Peyer's patch (tissue), 4 donors: Measurements from ENCODE around the gene HDAC9. TPM values are rescaled to one million over a fixed set of nuclear protein-coding genes. Genes with fewer than 3 reads are reported as not detected.

Source experiments
- DNase-seq, 3 donors: peaks; one replicate each; pipeline ENCODE4 v3.0.0-alpha.2; 2017 to 2019
- H3K27ac ChIP-seq, 4 donors: fragments of 200-600 bp; sonication (generic); one replicate each; pipeline ENCODE4 v1.5.1; 2016 to 2019
- H3K27me3 ChIP-seq, 2 donors: fragments of 200-600 bp; sonication (generic); one replicate each; pipeline ENCODE4 v1.5.1; 2019
- H3K36me3 ChIP-seq, 3 donors: fragments of 200-600 bp; sonication (generic); one replicate each; pipeline ENCODE4 v1.5.1; 2016 to 2019
- H3K4me1 ChIP-seq, 4 donors: fragments of 200-600 bp; sonication (generic); one replicate each; pipeline ENCODE4 v1.5.1; 2016 to 2019
- H3K4me3 ChIP-seq, 4 donors: fragments of 200-600 bp; sonication (generic); 1 replicate in 3 of 4; 2 replicates in 1 of 4; pipeline ENCODE4 v1.5.1; 2016 to 2019; ENCODE audit warnings: mild to moderate bottlenecking in 1 of 4
- H3K9me3 ChIP-seq, 4 donors: fragments of 200-600 bp; sonication (generic); one replicate each; pipeline ENCODE4 v1.5.1; 2016 to 2019; ENCODE audit warnings: mild to moderate bottlenecking in 1 of 4
- POLR2A ChIP-seq, 2 donors: fragments of 450-650 bp; IDR thresholded peaks; one replicate each; pipeline ENCODE4 v1.5.1; 2017; ENCODE audit warnings: antibody characterized with exemption in 2 of 2, mild to moderate bottlenecking in 2 of 2, moderate library complexity in 2 of 2
- total RNA-seq, 4 donors: library from RNA; depleted of rRNA; stranded (reverse); fragments of >200 nt; gene quantifications; one replicate each; pipeline ENCODE4 v1.1.0, GENCODE V29; 2016
- TF ChIP-seq, protein P1 (sequence below), 6 experiments: fragments of 450-650 bp in 4 of 6; fragments of 200-600 bp in 2 of 6; sonication (generic) in 1 of 6; IDR thresholded peaks; one replicate each; pipeline ENCODE4 v1.5.1; 2017 to 2019; ENCODE audit warnings: antibody characterized with exemption in 6 of 6, mild to moderate bottlenecking in 3 of 6, moderate library complexity in 1 of 6

Gene HDAC9
- total RNA-seq, 4 donors from 2014 or later: 0.88 to 75.9 (median 4.4) TPM

DNA sequence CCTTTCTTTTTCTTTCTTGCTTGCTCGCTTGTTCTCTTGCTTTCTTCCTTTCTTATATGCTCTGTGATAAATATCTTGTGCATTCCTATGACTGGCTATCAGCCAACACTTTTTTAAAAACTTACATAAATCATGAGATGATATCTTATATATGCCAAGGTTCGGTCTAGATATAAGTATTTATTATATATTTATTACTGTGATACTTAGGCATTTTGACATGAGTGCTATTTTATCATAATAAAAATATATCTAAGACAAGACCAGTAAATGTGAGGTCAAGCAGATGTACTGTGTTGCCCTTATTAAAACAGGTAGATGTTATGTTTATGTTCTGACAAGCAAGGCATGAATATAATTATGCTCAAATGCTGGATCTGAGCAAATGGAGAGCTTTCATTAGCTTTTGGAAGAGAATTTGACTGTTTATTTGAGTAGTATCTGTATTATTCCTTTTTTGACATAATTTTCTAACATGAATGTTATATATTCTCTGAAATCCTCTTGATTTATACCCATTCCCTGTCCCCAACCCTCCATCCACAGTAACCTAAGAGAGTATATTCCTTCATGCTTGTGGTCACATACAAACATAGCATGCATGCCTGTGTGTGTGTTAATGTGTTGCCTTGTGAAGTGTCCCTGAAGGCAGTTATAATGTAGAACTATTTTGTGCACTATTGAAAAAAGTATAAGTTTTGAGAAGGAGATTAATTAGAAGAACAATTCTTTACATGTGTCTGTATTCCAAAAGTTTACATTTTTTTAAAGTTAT lies 158.0 kb downstream of the HDAC9 start:
- TF ChIP-seq, protein P1, sequence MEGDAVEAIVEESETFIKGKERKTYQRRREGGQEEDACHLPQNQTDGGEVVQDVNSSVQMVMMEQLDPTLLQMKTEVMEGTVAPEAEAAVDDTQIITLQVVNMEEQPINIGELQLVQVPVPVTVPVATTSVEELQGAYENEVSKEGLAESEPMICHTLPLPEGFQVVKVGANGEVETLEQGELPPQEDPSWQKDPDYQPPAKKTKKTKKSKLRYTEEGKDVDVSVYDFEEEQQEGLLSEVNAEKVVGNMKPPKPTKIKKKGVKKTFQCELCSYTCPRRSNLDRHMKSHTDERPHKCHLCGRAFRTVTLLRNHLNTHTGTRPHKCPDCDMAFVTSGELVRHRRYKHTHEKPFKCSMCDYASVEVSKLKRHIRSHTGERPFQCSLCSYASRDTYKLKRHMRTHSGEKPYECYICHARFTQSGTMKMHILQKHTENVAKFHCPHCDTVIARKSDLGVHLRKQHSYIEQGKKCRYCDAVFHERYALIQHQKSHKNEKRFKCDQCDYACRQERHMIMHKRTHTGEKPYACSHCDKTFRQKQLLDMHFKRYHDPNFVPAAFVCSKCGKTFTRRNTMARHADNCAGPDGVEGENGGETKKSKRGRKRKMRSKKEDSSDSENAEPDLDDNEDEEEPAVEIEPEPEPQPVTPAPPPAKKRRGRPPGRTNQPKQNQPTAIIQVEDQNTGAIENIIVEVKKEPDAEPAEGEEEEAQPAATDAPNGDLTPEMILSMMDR (IDR thresholded peaks at IDR 0.05): no peak
- no peak for TF ChIP-seq POLR2A (IDR thresholded peaks at IDR 0.05)
- Histone ChIP-seq H3K27me3 (no peaks in the 10 kb centered on the region), H3K9me3 (no peaks in the 10 kb centered on the region), H3K36me3 (no peaks in the 10 kb centered on the region), H3K27ac (no peak overlapping the region), H3K4me1 (no peaks in the 10 kb centered on the region), H3K4me3 (no peak overlapping the region)
- no peak for DNase-seq

DNA sequence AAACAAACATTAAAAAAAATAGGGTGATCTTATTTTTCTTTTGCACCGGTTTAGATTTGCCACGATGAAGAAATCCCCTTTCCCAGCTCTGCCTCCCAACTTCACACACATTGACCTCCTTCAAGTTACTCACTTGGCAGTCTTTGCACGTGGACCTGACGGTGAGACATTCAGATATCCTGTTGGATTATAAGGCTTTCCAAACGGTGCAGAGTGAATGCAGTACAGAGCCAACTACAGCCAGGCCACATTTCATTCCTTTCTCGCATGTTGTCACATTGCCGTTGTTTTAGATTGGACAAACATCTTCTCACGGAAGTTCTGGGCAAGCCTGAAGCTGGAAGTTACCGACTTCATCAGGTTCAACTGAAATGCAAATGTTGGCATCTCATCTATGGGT lies 159.2 kb downstream of the HDAC9 start:
- TF ChIP-seq, protein P1 (IDR thresholded peaks at IDR 0.05): no peak
- no peak for TF ChIP-seq POLR2A (IDR thresholded peaks at IDR 0.05)
- Histone ChIP-seq H3K27me3 (no peaks in the 10 kb centered on the region), H3K4me1 (no peaks in the 10 kb centered on the region), H3K27ac (no peak overlapping the region), H3K4me3 (no peak overlapping the region), H3K36me3 (no peaks in the 10 kb centered on the region), H3K9me3 (no peaks in the 10 kb centered on the region)
- no peak for DNase-seq

DNA sequence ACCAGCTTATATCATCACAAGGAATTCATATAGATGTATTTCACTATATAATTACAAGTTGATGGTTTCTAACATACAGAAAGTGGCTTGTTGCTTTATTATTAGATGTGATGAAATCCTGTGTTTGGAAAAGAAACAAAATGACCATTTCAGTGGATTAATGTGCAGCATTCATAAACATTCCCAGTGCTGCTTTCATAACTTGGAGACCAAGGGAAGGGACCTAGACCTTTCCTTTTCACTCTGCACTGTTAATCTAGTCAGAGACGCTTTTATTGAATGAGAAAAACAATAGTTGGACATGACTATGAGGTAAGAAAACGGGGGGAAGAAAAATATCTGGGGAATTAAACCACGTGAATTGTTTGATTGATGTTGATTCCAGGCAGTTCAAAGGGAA lies 160.0 kb downstream of the HDAC9 start:
- no peaks in the 10 kb centered on the region for H3K36me3 ChIP-seq
- no peak overlapping the region for H3K4me3 ChIP-seq
- H3K4me1 ChIP-seq: no peaks in the 10 kb centered on the region
- TF ChIP-seq, protein P1 (IDR thresholded peaks at IDR 0.05): no peak
- no peak for TF ChIP-seq POLR2A (IDR thresholded peaks at IDR 0.05)
- H3K9me3 ChIP-seq: no peaks in the 10 kb centered on the region
- no peak for DNase-seq
- H3K27ac ChIP-seq: no peak overlapping the region
- no peaks in the 10 kb centered on the region for H3K27me3 ChIP-seq

DNA sequence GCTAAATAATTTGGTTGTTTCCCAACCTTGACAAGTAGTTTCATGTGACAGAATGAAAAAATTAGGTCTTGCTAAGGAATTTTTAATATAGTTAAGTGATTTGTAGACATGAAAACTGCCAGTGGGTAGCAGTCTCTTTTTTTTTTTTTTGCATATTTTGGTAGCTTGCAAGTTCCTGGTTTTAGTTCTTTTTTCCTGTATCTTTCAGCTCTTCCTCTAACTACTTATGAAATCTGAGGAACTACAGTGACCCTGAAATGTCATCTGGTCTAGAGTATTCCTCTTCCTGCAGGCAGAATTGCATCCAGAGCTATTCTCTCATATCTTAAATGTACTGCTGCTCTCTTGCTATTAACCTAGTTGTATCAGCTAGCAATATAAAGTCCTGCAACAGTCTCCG lies 160.4 kb downstream of the HDAC9 start:
- H3K4me3 ChIP-seq: no peak overlapping the region
- DNase-seq: no peak
- H3K36me3 ChIP-seq: no peaks in the 10 kb centered on the region
- H3K27me3 ChIP-seq: no peaks in the 10 kb centered on the region
- TF ChIP-seq POLR2A (IDR thresholded peaks at IDR 0.05): no peak
- TF ChIP-seq, protein P1 (IDR thresholded peaks at IDR 0.05): no peak
- H3K27ac ChIP-seq: no peak overlapping the region
- H3K9me3 ChIP-seq: no peaks in the 10 kb centered on the region
- no peaks in the 10 kb centered on the region for H3K4me1 ChIP-seq

DNA sequence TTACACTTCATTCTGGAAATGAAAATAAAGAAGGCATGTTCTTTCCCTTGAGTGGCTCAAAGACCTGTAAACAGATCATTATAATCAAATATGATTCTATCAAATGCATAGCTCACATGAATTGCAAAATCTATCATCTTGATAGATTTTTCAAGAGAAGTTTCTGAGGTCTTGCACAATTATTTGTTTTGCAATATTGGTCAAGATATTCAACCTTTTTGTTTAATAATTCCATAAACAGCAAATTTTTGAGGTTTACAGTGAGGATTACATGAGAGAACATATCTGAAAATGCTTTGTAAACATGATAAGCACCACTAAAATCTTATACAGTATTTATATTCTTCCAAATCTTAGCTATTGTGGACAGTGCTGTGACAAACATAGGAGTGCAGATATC lies 160.8 kb downstream of the HDAC9 start:
- no peak for TF ChIP-seq POLR2A (IDR thresholded peaks at IDR 0.05)
- TF ChIP-seq, protein P1 (IDR thresholded peaks at IDR 0.05): no peak
- H3K36me3 ChIP-seq: no peaks in the 10 kb centered on the region
- no peaks in the 10 kb centered on the region for H3K9me3 ChIP-seq
- no peak for DNase-seq
- no peaks in the 10 kb centered on the region for H3K4me1 ChIP-seq
- H3K27ac ChIP-seq: no peak overlapping the region
- H3K27me3 ChIP-seq: no peaks in the 10 kb centered on the region
- no peak overlapping the region for H3K4me3 ChIP-seq
